Measurements from ENCODE around the gene CARD11.
"Not testable (repeated sequence)": the region's sequence is repeated elsewhere in the genome, so short reads cannot be mapped to it uniquely, and the experiment has no call there.

Gene CARD11

GRCh38 chr7:3021224-3021623, 22.4 kb downstream of the CARD11 start:
- DNase-seq (ENCODE audit: low read depth in 3 of 3): not testable (repeated sequence)

GRCh38 chr7:3020416-3020815, 23.3 kb downstream of the CARD11 start:
- no peak for DNase-seq (ENCODE audit: low read depth in 3 of 3)

GRCh38 chr7:3019801-3020200, 23.9 kb downstream of the CARD11 start:
- no peak for DNase-seq (ENCODE audit: low read depth in 3 of 3)

DNA sequence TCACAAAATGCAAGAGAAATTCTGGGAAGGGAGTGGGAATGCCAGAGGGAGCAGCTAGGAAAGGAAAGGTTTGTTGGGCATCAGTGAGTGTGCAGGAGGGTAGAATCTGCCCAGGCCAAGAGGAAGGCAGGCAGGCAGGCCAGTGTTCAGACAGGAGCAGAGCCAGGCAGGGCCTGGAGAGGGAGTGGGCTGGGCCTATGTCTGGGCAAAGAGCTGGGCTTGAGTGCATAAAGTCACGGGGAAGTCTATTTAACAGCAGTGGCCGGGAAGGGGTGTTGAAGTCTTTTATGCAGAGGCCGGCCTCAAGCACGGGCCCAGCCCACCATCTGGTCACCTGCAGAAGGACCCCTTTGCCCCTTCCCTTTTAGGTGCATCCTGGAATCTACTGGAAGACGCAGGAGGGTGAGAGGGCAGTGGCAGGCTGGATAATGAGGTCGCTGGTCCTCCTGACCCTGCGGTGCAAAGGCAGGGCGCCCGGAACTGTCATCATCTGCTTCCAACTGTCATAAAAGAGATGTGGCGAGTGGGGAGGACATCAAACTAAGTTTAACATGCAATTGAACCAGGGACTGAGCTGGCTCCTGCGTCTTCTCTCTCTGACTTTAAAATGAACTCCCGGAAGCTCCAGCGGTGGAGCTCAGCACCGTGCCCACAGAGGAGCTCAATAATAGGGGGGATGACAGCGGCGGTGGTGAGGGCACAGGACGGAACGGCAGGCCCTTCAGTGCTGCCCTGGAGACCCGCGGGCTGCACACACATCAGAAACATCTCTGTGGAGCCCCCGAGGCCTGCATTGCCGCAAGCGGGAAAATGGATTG, 29.5 kb downstream of the CARD11 start:
- DNase-seq (ENCODE audit: low read depth in 3 of 3): no peak

DNA sequence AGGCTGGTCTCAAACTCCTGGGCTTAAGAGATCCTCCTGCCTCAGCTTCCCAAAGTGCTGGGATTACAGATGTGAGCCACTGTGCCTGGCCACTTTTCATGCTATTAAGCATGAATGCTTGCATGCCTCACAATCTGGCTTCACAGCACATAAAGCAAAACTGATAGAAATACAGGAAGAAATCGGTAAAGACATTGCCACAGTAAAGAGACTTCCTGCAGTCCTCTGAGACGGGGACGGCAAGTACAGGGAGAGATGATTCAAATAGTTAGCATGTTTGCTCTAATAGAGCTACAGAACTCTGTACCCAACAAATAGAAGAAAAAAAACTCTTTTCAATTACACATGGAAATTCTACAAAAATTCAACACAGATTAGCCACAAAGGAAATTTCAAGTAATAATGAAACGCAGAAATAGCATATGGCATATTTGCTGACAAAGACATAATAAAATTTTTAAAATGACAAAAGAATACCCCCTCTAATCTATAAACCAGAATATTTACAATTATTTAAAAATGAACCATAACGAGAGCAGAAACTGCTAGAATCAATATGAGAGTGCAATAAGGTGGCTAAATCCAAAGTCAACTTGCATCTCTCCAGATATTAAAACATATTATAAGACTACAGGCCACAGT, 32.3 kb downstream of the CARD11 start:
- no peak for DNase-seq (ENCODE audit: low read depth in 3 of 3)

DNA sequence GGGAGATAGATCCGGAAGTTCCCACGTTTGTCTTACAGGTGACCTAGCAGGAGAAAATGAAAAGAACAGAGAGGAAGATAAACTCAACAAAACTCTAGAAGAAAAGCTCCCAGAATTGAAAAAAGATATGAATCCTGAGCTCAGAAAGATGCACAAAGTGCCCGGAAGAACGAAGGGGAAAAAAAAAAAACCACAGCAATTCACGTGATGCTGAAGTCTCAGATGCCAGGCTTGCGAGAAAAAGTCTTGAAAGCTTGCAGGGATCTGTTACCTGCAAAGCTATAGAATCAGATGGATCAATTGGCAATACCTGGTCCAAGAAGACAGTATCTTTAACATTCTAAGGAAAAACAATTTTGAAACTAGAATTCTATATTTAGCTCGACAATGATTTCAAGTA, 33.5 kb downstream of the CARD11 start:
- no peak for DNase-seq (ENCODE audit: low read depth in 3 of 3)

GRCh38 chr7:3009086-3009485, 34.6 kb downstream of the CARD11 start:
- no peak for DNase-seq (ENCODE audit: low read depth in 3 of 3)

GRCh38 chr7:3008386-3008785, 35.3 kb downstream of the CARD11 start:
- DNase-seq (ENCODE audit: low read depth in 3 of 3): no peak

GRCh38 chr7:3007696-3008095, 36.0 kb downstream of the CARD11 start:
- DNase-seq (ENCODE audit: low read depth in 3 of 3): no peak

DNA sequence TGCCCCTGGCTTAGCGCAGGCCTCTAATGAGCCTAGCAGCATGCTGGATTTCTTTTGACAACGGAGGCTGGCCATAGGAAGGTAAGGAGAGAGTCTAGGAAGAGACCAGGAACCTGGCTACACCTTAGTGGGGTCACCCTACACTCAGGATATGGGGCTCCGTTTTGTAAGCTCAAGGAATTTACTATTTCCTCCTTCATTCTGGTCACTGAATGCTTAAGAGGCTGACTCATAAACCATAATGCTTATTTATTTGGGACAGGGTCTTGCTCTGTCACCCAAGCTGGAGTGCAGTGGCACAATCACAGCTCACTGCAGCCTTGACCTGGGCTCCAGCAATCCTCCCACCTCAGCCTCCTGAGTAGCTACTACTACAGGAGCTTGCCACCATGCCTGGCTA, 38.4 kb downstream of the CARD11 start:
- no peak for DNase-seq (ENCODE audit: low read depth in 3 of 3)

DNA sequence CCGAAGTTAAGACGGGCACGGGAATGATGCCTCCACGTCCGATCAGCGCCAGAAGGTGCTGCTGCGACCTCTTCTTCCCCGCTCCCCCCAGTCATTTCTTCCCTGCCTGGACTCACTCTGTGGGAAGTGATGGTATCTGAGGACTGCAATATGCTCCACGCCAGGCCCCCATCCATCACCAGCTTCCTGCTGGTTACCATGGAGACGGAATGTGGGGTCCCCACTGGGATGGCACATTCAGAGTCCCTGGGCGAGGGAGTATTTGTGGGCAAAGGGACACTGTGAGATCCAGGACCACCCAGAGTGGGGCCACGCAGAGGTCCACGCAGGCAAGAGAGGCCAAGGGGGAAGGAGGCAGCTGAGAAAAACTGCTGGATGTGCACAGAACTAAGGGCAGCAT, 39.7 kb downstream of the CARD11 start:
- no peak for DNase-seq (ENCODE audit: low read depth in 3 of 3)

DNA sequence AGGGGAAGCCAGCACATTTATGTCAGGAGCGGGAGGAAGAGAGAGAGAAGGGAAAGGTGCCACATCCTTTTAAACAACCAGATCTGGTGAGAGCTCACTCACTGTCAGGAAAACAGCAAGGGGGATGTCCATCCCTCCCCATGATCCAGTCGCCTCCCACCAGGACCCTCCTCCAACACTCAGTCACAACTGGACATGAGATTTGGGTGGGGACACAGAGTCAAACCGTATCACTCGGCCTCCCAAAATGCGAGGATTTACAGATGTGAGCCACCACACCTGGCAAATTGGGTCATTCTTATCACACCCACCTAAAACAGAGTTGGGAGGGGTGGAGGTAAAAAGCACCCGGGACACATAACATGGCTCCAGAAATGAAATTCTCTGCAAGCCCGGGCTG, 41.0 kb downstream of the CARD11 start:
- DNase-seq (ENCODE audit: low read depth in 3 of 3): no peak

DNA sequence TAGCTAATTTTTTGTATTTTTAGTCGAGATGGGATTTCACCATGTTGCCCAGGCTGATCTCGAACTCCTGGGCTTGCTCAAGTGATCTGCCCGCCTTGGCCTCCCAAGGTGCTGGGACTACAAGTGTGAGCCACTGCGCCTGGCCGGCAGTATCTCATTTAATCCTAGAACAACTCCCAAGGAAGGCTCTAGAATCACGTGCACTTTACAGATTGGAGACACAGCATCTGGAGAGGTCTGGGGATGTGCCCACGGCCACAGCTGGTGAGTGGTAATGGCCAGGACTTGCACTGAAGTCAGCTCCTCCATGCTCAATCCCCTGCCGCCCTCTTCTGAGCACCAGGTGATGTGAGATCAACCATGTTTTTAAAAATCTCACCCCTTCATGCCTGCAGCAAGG, 43.1 kb downstream of the CARD11 start:
- no peak for DNase-seq (ENCODE audit: low read depth in 3 of 3)

GRCh38 chr7:2999078-2999500, 44.6 kb downstream of the CARD11 start:
- no peak for DNase-seq (ENCODE audit: low read depth in 3 of 3)

GRCh38 chr7:2997014-2997413, 46.7 kb downstream of the CARD11 start:
- no peak for DNase-seq (ENCODE audit: low read depth in 3 of 3)

DNA sequence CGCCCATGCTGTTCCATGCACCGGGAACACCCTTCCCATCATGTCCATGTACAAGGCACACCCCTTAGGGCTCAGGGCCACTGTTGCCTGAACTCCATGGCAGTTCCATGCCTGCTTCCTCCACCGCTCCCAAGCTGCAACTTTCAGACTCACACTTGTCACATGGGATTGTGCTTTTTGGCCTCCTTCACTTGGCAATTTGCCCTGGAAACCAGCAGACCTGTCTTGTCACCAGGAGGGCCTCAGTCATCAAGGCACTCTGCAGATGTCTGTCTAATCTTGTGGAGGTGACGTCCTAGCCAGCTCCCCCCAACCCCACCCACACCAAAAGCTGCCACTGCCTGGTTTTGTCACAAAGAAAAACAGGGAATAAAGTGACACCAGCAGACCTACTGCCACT, 47.5 kb downstream of the CARD11 start:
- no peak for DNase-seq (ENCODE audit: low read depth in 3 of 3)

- DNase-seq (ENCODE audit: low read depth in 3 of 3): no peak
Observed at GRCh38 chr7:2993868-2994267, 49.8 kb downstream of the CARD11 start.

DNA sequence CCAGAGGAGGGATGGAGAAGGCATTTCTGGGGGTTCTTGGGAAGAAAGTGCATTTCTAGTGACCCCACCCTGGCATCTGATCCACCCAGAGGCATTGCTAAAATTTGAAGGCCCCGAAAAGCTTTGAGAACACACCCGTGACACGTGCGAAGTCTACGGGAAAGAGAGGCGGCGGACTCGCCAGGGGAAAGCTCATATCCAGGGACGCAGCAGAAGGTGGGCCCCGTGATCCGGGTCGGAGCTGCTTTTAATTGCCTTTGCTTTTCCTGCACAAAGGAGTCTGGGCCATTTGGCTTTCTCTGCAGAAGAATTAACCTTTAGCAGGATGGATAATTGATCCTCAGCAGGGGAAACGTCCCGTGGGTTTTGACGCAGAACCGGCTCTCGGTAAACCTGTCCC, 50.3 kb downstream of the CARD11 start:
- no peak for DNase-seq (ENCODE audit: low read depth in 3 of 3)

DNA sequence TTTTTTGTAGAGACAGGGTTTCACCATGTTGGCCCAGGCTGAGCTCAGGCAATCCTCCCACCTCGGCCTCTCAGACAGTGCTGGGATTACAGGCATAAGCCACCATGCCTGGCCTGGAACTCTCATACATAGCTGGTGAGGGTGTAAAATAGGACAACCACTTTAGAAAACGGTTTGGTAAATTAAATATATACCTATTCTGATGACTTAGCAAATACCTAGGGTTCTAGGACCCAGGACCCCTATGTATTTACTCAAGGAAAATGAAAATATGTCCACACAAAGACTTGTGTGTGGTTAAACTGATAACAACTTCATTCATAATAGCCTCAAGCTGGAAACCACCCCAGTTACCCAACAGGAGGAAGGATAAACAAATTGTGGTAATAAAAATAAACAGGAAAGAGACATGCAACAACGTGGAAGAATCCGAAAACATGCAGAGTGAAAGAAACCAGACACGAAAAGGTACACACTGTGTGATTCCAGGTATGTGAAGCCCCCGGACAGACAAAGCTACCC, 52.7 kb downstream of the CARD11 start:
- no peak for DNase-seq (ENCODE audit: low read depth in 3 of 3)

GRCh38 chr7:2986561-2986960, 57.1 kb downstream of the CARD11 start:
- DNase-seq (ENCODE audit: low read depth in 3 of 3): no peak

- DNase-seq (ENCODE audit: low read depth in 3 of 3): no peak
Observed at GRCh38 chr7:2985866-2986265, 57.8 kb downstream of the CARD11 start.

GRCh38 chr7:2984091-2984490, 59.6 kb downstream of the CARD11 start:
- no peak for DNase-seq (ENCODE audit: low read depth in 3 of 3)

- no peak for DNase-seq (ENCODE audit: low read depth in 3 of 3)
Observed at GRCh38 chr7:2983586-2983985, 60.1 kb downstream of the CARD11 start.
